Colonic mucosa (tissue), 4 donors: ENCODE measurements around the gene KLF7. TPM values are rescaled to one million over a fixed set of nuclear protein-coding genes. Genes with fewer than 3 reads are reported as not detected.

Experiments
- DNase-seq: peaks from one replicate; pipeline ENCODE4 v3.0.0-alpha.2; 2020
- H3K27ac ChIP-seq: fragments of 200-600 bp; one replicate; pipeline ENCODE4 v1.8.0; 2021
- H3K27me3 ChIP-seq: fragments of 200-600 bp; one replicate; pipeline ENCODE4 v1.8.0; 2021
- H3K36me3 ChIP-seq: fragments of 200-600 bp; one replicate; pipeline ENCODE4 v1.8.0; 2021
- H3K4me1 ChIP-seq: fragments of 200-600 bp; one replicate; pipeline ENCODE4 v1.8.0; 2021; ENCODE audit warnings: mild to moderate bottlenecking
- H3K4me3 ChIP-seq: fragments of 200-600 bp; one replicate; pipeline ENCODE4 v1.8.0; 2021
- H3K9ac ChIP-seq, 2 donors: one replicate each; pipeline ENCODE4 v1.7.0; 2013; ENCODE audit warnings: control low read depth in 2 of 2, low read depth in 2 of 2, low read length in 2 of 2
- H3K9me3 ChIP-seq: fragments of 200-600 bp; one replicate; pipeline ENCODE4 v1.8.0; 2021
- CTCF ChIP-seq: fragments of 200-600 bp; IDR thresholded peaks from one replicate; pipeline ENCODE4 v1.8.0; 2022; ENCODE audit warnings: antibody characterized with exemption, mild to moderate bottlenecking
- intact Hi-C: fragments of 100-400 bp; cut with DNase I; formaldehyde crosslinking; loops from one replicate; pipeline ENCODE4 v1.14.1; 2022
- total RNA-seq, 2 donors: library from RNA; stranded (reverse); fragmentation: NEBNext Ultra II Directional in 1 of 2; extraction: Animal tissue kit (Norgen Biotek cat#: 25700) in 1 of 2; gene quantifications; one replicate each; pipeline ENCODE4 v1.2.1, GENCODE V29; 2021
- donor health status: healthy.
- donor health status: DM: no; HTN: no; CAD: no.
- donor health status: DM: no; HTN: no; CAD: no.

The KLF7 gene
- total RNA-seq, 2 donors from 2014 or later: 4.7 to 12.9 TPM

GRCh38 chr2:207042841-207043240 lies 122.9 kb downstream of the KLF7 start:
- Histone ChIP-seq H3K27me3 (no peaks in the 10 kb centered on the region), H3K4me3 (no peak overlapping the region), H3K4me1 (no peaks in the 10 kb centered on the region), H3K9ac (no peak overlapping the region), H3K27ac (no peak overlapping the region), H3K9me3 (no peaks in the 10 kb centered on the region), H3K36me3 (no peaks in the 10 kb centered on the region)
- DNase-seq: no peak
- no peak for TF ChIP-seq CTCF
- intact Hi-C loops: no loop called here

GRCh38 chr2:207041786-207042554 lies 123.8 kb downstream of the KLF7 start:
- no peaks in the 10 kb centered on the region for H3K4me1 ChIP-seq
- intact Hi-C loops: no loop called here
- TF ChIP-seq CTCF: no peak

GRCh38 chr2:207041279-207041678 lies 124.5 kb downstream of the KLF7 start:
- Histone ChIP-seq H3K9ac (no peak overlapping the region), H3K36me3 (no peaks in the 10 kb centered on the region), H3K27ac (no peak overlapping the region), H3K4me1 (no peaks in the 10 kb centered on the region), H3K27me3 (no peaks in the 10 kb centered on the region), H3K4me3 (no peak overlapping the region), H3K9me3 (no peaks in the 10 kb centered on the region)
- intact Hi-C loops: no loop called here
- DNase-seq: no peak
- TF ChIP-seq CTCF: no peak

More at GRCh38 chr2:207041786-207042554, 123.8 kb downstream of the KLF7 start:
- Histone ChIP-seq H3K4me3 (no peak overlapping the region), H3K27me3 (no peaks in the 10 kb centered on the region), H3K9me3 (no peaks in the 10 kb centered on the region), H3K9ac (no peak overlapping the region), H3K36me3 (no peaks in the 10 kb centered on the region), H3K27ac (no peak overlapping the region)
- DNase-seq: no peak

GRCh38 chr2:207040696-207041095 lies 125.1 kb downstream of the KLF7 start:
- Histone ChIP-seq H3K9me3 (no peaks in the 10 kb centered on the region), H3K4me3 (no peak overlapping the region), H3K27me3 (no peaks in the 10 kb centered on the region), H3K36me3 (no peaks in the 10 kb centered on the region), H3K9ac (no peak overlapping the region), H3K4me1 (no peaks in the 10 kb centered on the region), H3K27ac (no peak overlapping the region)
- intact Hi-C loops: no loop called here
- DNase-seq: no peak
- TF ChIP-seq CTCF: no peak

GRCh38 chr2:207039225-207039624 lies 126.5 kb downstream of the KLF7 start:
- no peak overlapping the region for H3K27ac ChIP-seq
- H3K36me3 ChIP-seq: no peaks in the 10 kb centered on the region
- no peaks in the 10 kb centered on the region for H3K4me1 ChIP-seq
- H3K4me3 ChIP-seq: no peak overlapping the region
- H3K9ac ChIP-seq: no peak overlapping the region
- H3K27me3 ChIP-seq: no peaks in the 10 kb centered on the region
- H3K9me3 ChIP-seq: no peaks in the 10 kb centered on the region
- TF ChIP-seq CTCF: no peak
- intact Hi-C loops: no loop called here
- no peak for DNase-seq
